Testis (tissue), 2 donors: Measurements from ENCODE around the gene SULT6B1.

ENCODE experiments used
- POLR2A ChIP-seq: fragments of 450-650 bp; IDR thresholded peaks from one replicate; pipeline ENCODE4 v1.6.1; 2017; ENCODE audit warnings: antibody characterized with exemption, mild to moderate bottlenecking, moderate library complexity
- TF ChIP-seq, protein P1 (sequence below), 3 experiments: fragments of 450-650 bp in 2 of 3; fragments of 200-600 bp in 1 of 3; sonication (generic) in 1 of 3; IDR thresholded peaks; one replicate each; pipeline ENCODE4 v1.5.1; 2016 to 2019; ENCODE audit warnings: antibody characterized with exemption in 3 of 3, mild to moderate bottlenecking in 2 of 3, moderate library complexity in 1 of 3

- TF ChIP-seq, protein P1, sequence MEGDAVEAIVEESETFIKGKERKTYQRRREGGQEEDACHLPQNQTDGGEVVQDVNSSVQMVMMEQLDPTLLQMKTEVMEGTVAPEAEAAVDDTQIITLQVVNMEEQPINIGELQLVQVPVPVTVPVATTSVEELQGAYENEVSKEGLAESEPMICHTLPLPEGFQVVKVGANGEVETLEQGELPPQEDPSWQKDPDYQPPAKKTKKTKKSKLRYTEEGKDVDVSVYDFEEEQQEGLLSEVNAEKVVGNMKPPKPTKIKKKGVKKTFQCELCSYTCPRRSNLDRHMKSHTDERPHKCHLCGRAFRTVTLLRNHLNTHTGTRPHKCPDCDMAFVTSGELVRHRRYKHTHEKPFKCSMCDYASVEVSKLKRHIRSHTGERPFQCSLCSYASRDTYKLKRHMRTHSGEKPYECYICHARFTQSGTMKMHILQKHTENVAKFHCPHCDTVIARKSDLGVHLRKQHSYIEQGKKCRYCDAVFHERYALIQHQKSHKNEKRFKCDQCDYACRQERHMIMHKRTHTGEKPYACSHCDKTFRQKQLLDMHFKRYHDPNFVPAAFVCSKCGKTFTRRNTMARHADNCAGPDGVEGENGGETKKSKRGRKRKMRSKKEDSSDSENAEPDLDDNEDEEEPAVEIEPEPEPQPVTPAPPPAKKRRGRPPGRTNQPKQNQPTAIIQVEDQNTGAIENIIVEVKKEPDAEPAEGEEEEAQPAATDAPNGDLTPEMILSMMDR (IDR thresholded peaks at IDR 0.05): no peak
- no peak for TF ChIP-seq POLR2A
These were observed 20.8 kb downstream of the SULT6B1 start for GRCh38 chr2:37167636-37168180.
